Activated CD4-positive, CD25-positive, alpha-beta regulatory T cell treated with anti-CD3 and anti-CD28 coated beads, Interleukin-2, amount 50 U/mL, for 72 hours (primary cell): Measurements from ENCODE around the gene RELL1.
"Not testable (repeated sequence)": the region's sequence is repeated elsewhere in the genome, so short reads cannot be mapped to it uniquely, and the experiment has no call there.

Experiments
- DNase-seq: peaks from one replicate; pipeline ENCODE4 v3.0.0; 2021

The RELL1 gene

GRCh38 chr4:37690976-37691375 lies 4.8 kb upstream of the RELL1 start:
- no peak for DNase-seq

DNA sequence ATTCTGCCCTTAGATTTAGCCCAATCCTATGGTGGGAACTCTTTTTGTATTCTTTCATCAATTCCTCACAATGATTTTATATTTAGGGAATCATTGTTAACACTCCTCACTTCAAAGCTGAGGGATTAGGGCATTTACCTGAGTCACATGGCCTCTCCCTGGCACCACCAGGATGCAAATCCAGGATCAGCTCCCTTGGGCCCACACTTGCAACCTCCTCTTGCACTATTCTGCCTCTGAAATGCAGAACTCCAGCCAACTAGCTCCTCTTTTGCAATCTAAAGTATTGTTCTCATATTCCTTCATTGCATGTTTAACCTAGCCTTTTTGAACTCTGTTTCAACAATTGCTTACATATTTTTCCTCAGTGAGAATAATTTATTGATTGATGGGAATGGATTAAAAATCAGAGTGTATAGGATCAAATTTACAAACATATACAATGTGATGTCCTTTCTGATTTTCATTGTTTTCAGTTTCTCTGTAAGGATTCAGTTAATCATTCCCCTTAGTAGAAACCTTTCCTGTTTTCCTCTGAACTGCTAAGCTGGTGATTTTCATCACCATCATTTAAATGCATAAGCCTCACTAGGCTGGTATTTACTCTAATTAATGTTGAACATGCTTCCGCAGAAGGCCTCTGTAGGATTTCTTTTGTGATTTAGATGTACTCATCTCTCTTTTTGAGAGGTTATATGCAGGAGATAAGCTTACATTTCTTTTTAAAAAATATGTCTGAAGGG lies 3.3 kb upstream of the RELL1 start:
- no peak for DNase-seq

GRCh38 chr4:37687681-37688080 lies 1.5 kb upstream of the RELL1 start:
- no peak for DNase-seq

GRCh38 chr4:37687194-37687562 lies 1.0 kb upstream of the RELL1 start:
- DNase-seq: no peak

DNA sequence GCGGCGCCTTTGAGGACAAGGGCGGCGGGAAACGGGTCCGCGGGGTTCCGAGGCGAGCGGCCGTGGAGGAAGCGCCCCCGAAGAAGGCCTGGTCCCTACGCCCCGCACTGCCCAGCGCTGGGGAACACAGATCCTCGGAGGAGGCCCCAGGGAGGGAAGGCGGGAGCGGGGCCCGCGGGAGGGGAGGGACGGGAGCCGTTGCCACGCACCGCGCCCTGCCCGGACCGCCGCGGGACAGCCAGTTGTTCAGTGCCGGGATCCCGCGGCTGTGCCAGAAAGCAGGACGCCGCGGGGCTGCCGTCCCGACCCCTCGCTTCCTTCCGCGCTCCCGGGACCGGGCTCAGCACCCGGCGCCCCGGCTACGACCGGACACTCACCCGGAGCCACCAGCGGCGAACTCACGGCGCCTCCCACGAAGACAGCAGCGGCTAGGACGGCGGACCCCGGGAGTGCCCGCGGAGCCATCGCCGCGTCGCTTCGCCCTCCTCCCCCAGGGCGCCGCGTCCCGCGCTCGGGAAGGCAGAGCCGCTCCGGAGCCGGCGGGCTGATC lies 278 bp downstream of the RELL1 start:
- DNase-seq: no peak

- DNase-seq: no peak
Observed at GRCh38 chr4:37685161-37685822, 884 bp downstream of the RELL1 start.

DNA sequence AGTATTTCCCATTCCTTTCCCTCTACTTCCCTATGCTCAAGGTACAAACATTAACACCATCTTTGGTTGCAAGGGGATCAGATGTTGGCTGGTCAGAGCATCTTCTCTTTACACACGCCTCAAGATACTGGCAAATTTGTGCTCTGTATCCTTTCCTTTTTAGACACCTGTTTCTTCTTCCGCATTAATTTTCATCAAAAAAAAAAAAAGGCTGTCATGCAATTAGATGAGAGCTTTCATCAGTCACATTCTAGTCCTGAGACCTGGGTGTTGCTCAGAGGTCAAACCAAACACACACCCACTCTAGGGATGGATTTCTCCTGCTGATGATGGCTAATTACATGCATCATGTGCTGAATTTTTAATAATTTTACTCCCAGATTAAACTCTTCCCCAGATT lies 2.0 kb downstream of the RELL1 start:
- no peak for DNase-seq

GRCh38 chr4:37682701-37683401 lies 3.3 kb downstream of the RELL1 start:
- DNase-seq: no peak

DNA sequence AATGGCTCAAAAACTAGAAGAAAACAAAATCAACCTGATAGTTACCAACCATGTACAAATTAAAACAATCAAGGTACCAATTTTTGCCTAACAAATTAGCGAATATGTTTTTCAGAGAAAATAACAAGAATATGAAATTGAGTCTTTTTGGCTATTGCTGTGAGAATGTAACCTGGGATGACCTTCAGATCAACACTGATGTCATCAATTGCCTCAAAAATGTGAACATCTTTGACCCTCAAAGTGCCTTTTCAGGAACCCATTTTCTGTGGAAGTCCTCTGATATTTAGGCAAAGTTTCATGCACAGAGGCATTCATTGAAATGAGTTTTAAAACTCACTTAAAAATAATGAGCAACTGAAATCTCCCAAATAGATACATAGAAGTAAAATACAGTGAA lies 6.1 kb downstream of the RELL1 start:
- DNase-seq: no peak

- DNase-seq: no peak
Observed at GRCh38 chr4:37679301-37679700, 6.9 kb downstream of the RELL1 start.

DNA sequence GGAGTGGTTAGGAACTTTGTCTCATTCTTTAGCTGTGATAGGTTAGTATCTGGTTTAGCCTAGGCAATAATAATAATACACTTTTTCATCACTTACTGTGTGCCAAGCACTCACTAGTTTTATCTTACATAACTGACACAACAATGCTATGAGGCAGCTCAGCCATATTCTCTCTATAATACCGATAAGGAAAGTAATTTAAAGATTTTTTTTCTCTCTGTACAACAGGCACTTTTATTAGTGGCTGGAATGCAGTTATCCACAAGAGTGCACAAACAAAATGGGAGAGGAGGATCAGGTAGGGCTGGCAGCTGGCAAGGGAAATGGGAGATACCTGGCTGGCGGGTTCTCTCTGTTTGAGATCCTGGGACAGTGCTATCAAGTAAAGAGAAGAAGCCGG lies 7.6 kb downstream of the RELL1 start:
- DNase-seq: no peak

GRCh38 chr4:37675587-37676290 lies 10.4 kb downstream of the RELL1 start:
- DNase-seq: no peak

DNA sequence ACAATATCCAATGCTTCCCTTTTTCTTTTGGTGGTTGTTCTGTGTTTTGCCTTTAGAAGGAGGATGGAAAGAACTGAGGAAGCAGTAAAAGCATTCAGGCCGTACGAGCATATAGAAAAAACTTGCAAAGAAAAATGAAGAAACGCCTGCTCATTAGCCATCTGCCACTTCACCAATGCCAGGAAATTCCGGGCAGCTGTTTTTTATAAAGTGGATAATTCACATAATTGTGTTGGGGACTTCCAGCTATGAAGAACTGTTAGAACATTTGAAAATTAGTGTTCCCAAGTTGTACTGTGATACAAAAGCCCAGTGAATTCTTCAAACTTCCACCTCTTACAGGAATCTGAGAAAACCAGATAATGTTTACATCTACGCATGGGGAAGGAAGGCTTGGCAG lies 11.7 kb downstream of the RELL1 start:
- DNase-seq: no peak

DNA sequence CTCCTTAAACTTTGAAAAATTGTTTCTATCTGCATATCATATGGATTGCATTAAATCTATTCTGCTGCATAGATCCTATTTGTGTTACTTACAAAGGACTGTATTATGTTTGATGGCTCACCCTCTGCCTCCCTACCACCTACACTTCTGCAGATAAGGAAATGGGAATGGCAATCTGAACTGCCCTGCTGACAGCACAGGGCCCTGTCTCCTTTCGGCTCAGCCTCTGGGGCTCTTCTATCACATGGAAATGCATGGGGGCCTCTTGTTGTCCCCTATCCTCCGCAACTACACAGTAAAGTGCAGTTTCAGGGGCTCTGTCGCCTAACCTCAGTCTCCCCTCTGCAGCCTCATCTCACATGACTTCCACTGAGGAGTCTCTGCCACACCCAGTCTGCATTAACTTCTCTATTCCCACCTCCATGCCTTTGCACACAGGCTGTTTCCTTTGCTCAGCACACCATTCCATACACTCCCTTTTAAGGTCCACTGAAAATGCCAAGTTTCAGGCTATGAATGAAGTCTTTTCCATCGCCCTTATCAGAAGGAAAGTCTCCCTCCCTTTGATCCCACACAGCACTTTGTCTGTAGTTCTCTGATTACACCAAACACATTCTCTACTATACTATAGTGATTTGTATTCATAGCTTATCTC lies 12.5 kb downstream of the RELL1 start:
- no peak for DNase-seq

DNA sequence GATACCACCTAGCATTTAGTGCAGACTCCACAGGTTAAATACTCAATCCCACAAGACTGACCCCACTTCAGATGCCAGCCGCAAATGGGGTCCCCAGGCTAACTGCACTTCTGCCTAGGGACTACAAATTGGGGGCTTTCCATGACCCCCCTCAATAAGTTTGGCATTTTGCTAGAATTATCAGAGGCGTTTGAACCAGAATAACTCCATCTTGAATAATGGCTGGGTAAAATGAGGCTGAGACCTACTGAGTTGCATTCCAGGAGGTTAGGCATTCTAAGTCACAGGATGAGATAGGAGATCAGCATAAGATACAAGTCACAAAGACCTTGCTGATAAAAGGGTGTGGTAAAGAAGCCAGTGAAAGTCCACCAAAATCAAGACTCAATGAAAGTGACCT lies 15.1 kb downstream of the RELL1 start:
- no peak for DNase-seq

DNA sequence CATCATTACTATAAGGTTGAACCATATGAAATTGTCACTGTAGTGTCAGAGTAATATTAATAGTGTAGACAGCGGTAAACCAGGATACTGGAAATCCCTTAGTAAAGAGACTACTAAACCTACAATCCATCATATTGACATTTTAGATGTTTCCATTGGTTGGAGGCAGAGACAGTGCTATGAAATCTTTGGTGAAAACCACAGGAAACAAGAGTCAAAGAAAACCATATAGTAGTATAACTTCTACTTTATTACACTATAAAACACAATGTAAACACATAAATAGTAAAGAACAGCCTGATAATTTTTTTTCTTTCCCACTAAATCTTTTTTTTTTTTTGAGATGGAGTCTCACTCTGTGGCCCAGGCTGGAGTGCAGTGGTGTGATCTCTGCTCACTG lies 15.9 kb downstream of the RELL1 start:
- no peak for DNase-seq

- DNase-seq: not testable (repeated sequence)
Observed at GRCh38 chr4:37669124-37669523, 17.1 kb downstream of the RELL1 start.

GRCh38 chr4:37667197-37668100 lies 18.7 kb downstream of the RELL1 start:
- DNase-seq: no peak

DNA sequence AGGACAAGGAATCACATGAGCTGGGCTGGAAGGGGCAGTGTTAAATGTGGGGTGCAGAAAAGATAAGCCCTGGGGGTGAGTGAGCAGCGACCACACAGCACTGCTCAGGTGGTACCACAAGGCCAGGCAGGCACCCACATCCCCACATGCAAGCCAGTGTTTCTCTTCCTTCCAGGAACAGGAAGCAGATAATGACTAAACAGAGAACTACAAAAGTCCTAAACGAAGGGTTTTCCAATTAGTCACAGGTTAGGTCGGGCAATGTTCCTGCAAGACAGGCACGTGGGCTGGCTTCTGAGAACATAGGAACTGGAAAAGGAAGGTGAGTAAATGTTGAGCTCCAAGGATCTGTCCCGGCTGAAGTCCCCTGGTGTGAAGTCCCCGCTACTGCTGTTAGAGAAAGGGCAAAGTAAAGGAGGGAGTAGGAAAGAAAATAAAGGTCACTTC lies 19.5 kb downstream of the RELL1 start:
- no peak for DNase-seq

GRCh38 chr4:37665333-37666320 lies 20.5 kb downstream of the RELL1 start:
- DNase-seq: no peak
